H1 (cell line): Measurements from ENCODE around the gene BRSK2. TPM values are rescaled to one million over a fixed set of nuclear protein-coding genes. Genes with fewer than 3 reads are reported as not detected.

Experiments used
- BRCA1 ChIP-seq: IDR thresholded peaks from 2 replicates; pipeline ENCODE4 v1.6.1; 2012; ENCODE audit warnings: low read depth, low read length, improper control_type of control experiment
- MAFK ChIP-seq: IDR thresholded peaks from 2 replicates; pipeline ENCODE4 v1.6.1; 2012; ENCODE audit warnings: low read depth, mild to moderate bottlenecking, improper control_type of control experiment, low read length
- NANOG ChIP-seq: IDR thresholded peaks from 2 replicates; pipeline ENCODE4 v1.6.1; 2011; ENCODE audit warnings: low read length, low read depth, mild to moderate bottlenecking, inconsistent platforms; ENCODE audit not compliant: insufficient read depth, poor library complexity, severe bottlenecking
- NRF1 ChIP-seq: IDR thresholded peaks from 2 replicates; pipeline ENCODE4 v1.6.1; 2011; ENCODE audit warnings: mild to moderate bottlenecking, low read depth, low read length, improper control_type of control experiment
- YY1 ChIP-seq: IDR thresholded peaks from 2 replicates; pipeline ENCODE4 v1.6.1; 2011; ENCODE audit warnings: low read depth, mild to moderate bottlenecking, low read length
- polyA plus RNA-seq, 7 experiments: library from polyadenylated mRNA; depleted of rRNA in 3 of 7; stranded (reverse) in 5 of 7; unstranded in 2 of 7; fragments of >200 nt in 5 of 7; fragments of 200-250 nt in 2 of 7; gene quantifications; 1 replicate in 5 of 7; 2 replicates in 1 of 7; 4 replicates in 1 of 7; pipeline versions ENCODE4 v1.2.1 to v1.2.3, GENCODE V29; 2011 to 2013; ENCODE audit warnings: missing spikeins in 2 of 7, mixed read lengths in 2 of 7
- total RNA-seq: library from RNA; stranded (reverse); fragmentation: NEBNext Ultra II Directional; extraction: Animal tissue kit (Norgen Biotek cat#: 25700); gene quantifications from 2 replicates; pipeline ENCODE4 v1.2.1, GENCODE V29; 2021

Gene BRSK2
- total and polyA plus RNA-seq, 2 of the 8 experiments (the other 6 are each of a cell fraction or from before 2014, with no cell fraction given): 17.3 to 27.1 TPM

- TF ChIP-seq NANOG: no peak
- no peak for TF ChIP-seq YY1
- TF ChIP-seq MAFK: no peak
- no peak for TF ChIP-seq NRF1
- TF ChIP-seq BRCA1: no peak
These were observed 56.9 kb downstream of the BRSK2 start (continued) for GRCh38 chr11:1446623-1447022.
